ENCODE measurements around the gene SMCO1.
"Not testable (repeated sequence)": the region's sequence is repeated elsewhere in the genome, so short reads cannot be mapped to it uniquely, and the experiment has no call there.

The SMCO1 gene

DNA sequence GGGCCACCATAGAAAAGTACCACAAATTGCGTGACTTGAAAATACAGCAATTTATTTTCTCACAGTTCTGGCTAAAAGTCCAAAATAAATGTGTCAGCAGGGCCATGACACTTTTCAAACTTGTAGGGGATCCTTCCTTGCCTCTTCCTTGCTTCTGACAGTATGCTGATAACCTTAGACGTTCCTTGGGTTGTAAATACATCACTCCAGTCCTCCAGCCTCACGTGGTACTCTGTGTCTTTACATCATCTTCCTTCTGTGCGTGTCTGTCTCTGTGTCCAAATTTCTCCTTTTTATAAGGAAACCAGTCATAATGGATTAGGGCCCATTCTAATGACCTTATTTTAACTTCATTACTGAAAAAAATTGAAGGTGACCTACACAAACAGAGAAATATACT is 19.0 kb downstream of the SMCO1 start:
- DNase-seq (ENCODE audit: extremely low read depth in 1 of 2, low read depth in 1 of 2) = no peak

DNA sequence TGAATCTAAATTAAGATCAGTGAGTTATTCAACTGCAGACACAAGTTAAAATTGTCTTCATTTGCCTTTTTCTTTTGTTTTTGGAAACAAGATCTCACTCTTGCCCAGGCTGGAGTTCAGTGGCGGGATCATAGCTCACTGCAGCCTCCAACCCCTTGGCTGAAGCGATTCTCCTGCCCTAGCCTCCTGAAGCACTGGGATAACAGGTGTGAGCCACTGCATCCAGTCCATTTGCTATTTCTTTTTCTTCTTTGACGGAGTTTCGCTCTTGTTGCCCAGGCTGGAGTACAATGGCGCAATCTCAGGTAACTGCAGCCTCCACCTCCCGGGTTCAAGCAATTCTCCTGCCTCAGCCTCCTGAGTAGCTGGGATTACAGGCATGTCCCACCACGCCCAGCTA is 21.9 kb downstream of the SMCO1 start:
- DNase-seq (ENCODE audit: extremely low read depth in 1 of 2, low read depth in 1 of 2) = no peak

DNA sequence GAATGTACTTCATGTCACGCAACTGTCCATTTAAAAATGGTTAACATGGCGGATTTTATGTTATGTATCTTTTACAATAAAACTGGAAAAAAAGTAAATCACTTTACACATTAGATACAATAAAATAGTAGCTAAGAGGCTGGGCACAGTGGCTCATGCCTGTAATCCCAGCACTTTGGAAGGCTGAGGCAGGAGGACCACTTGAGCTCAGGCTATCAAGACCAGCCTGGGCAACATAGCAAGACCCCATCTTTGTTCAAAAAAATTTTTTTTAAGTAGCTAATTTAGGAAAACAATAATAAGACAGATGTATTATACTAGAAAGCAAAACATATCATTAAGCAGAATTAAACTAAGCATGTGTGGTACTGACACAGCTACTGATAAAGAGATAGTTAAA is 23.1 kb downstream of the SMCO1 start:
- DNase-seq (ENCODE audit: extremely low read depth in 1 of 2, low read depth in 1 of 2) = no peak

DNA sequence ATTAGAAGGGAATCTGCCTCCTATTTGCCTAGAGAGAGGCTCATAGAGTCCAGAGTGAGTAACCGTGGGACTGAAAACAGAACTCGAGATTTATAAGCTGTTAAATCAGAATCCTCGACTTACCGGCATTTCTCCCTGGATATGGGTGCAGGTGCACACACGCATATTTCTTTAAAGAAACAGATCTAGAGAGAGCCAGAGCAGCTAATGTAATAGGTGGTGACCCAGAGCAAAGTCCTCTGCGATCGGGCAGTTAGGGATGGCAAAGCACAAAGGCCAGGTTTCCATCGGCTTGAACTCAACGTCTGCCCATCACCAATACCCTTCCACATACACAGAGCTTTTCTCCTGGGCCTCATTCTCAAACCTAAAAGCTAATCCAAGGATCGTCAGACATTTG is 25.4 kb downstream of the SMCO1 start:
- DNase-seq (ENCODE audit: extremely low read depth in 1 of 2, low read depth in 1 of 2) = no peak

DNA sequence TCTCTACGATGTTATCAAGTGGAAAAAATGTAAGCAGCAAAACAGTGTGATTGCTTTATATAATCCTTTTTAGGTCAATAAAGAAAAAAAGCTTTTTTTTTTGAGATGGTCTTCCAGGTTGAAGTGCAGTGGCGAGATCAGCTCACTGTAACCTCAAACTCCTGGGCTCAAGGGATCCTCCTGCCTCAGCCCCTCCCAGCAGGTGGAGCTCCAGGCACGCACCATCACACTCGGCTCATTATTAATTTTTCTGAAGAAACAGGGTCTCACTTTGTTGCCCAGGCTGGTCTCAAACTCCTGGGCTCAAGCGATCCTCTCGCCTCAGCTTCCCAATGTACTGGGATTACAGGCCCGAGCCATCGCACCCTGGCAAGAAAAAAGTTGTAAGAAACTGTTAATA is 28.9 kb downstream of the SMCO1 start:
- no peak for DNase-seq (ENCODE audit: extremely low read depth in 1 of 2, low read depth in 1 of 2)

DNA sequence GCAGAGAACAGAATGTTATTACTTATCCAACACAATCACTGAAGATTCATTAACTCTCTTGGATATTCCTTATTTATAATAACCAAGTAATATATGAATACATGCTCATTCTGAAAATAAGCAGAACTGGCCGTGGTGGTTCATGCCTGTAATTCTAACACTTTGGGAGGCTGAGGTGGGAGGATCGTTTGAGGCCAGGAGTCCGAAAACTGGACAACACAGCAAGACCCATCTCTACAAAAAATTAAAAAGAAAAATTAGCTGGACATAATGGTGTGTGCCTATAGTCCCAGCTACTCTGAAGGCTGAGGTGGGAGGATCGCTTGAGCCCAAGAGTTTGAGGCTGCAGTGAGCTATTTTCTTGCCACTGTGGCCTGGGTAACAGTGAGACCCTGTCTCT is 37.5 kb downstream of the SMCO1 start:
- no peak for DNase-seq (ENCODE audit: extremely low read depth in 1 of 2, low read depth in 1 of 2)

DNA sequence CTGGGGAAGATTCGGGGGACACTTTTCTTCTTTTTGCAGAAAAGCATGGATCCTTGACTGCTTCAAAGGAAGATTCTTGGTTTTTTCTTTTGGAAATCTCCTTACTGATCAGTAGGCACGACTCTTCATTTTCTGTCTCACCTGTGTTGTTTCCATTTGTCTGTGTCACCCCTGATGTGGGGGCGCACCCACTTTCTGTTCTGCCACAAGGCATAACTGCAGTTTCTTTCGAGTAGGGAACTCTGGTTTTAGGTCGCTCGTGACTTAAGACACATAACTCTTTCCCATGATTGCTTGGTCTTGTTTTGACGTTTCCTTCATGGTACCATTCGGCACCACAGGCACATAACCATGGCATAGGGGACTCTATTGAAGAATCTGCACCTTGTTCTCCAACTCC is 42.9 kb downstream of the SMCO1 start:
- DNase-seq (ENCODE audit: extremely low read depth in 1 of 2, low read depth in 1 of 2) = no peak

DNA sequence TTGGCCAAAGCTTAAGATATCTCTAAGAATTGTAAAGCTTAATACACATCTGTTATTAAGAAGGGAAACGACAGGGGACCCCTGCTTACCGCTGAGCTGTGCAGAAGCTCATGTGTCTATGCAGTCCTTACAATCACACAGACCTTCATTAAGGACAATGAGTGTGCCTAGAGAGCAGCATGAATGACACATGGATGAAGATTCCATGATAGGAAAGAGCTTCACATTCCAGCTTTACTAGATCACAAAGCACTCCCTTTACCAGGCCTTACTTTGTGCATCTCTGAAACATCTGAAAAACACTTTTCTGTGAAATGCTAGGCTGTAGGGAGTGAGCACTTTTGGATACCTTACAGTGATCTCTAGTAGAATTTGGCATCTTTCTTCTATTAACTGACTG is 43.6 kb downstream of the SMCO1 start:
- no peak for DNase-seq (ENCODE audit: extremely low read depth in 1 of 2, low read depth in 1 of 2)

DNA sequence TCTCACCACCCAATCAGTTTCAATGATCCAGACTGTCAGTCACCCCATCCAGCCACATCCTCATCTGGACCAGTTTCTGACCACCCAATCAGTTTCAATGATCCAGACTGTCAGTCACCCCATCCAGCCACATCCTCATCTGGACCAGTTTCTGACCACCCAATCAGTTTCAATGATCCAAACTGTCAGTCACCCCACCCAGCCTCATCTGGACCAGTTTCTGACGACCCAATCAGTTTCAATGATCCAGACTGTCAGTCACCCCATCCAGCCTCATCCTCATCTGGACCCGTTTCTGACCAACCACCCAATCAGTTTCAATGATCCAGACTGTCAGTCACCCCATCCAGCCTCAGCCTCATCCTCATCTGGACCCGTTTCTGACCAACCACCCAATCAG is 45.0 kb downstream of the SMCO1 start:
- not testable (repeated sequence) for DNase-seq (ENCODE audit: extremely low read depth in 1 of 2, low read depth in 1 of 2)

DNA sequence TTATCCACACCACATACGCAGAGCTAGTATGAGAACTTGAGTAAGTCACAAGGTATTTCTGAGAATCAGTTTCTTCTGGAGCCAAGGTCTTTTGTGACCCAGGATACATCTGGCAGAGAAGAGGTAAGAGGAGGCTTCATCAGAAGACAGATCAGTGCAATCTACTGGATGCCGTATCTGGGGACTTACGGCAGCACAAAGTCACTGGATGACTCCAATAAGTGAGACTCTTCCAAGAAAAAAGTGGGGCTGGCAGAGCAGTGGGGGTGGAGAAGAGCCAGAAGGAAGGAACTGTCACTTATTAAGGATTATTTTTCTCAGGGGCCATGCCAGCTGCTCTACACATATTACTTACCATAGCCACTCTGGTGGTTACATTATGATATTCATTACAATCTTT is 51.3 kb downstream of the SMCO1 start:
- DNase-seq (ENCODE audit: extremely low read depth in 1 of 2, low read depth in 1 of 2) = no peak

DNA sequence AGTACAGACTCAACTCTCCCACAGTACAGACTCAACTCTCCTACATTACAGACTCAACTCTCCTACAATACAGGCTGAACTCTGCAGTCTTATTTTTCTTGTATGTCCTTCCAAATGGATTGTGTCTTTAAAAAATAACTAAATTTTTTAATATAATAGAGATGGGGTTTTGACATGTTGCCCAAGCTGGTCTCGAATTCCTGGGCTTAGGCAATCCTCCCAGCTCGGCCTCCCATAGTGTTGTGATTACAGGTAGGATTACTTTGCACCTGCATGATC is 51.7 kb downstream of the SMCO1 start:
- DNase-seq (ENCODE audit: extremely low read depth in 1 of 2, low read depth in 1 of 2) = no peak

DNA sequence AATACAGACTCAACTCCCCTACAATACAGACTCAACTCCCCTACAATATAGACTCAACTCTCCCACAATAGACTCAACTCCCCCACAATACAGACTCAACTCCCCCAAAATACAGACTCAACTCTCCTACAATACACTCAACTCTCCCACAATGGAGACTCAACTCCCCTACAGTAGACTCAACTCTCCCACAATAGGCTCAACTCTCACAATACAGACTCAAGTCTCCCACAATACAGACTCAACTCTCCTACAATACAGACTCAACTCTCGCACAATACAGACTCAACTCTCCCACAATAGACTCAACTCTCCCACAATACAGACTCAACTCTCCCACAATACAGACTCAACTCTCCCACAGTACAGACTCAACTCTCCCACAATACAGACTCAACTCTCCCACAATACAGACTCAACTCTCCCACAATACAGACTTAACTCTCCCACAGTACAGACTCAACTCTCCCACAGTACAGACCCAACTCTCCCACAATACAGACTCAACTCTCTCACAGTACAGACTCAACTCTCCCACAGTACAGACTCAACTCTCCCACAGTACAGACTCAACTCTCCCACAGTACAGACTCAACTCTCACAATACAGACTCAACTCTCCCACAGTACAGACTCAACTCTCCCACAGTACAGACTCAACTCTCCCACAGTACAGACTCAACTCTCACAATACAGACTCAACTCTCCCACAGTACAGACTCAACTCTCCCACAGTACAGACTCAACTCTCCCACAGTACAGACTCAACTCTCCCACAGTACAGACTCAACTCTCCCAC is 52.3 kb downstream of the SMCO1 start:
- not testable (repeated sequence) for DNase-seq (ENCODE audit: extremely low read depth in 1 of 2, low read depth in 1 of 2)

DNA sequence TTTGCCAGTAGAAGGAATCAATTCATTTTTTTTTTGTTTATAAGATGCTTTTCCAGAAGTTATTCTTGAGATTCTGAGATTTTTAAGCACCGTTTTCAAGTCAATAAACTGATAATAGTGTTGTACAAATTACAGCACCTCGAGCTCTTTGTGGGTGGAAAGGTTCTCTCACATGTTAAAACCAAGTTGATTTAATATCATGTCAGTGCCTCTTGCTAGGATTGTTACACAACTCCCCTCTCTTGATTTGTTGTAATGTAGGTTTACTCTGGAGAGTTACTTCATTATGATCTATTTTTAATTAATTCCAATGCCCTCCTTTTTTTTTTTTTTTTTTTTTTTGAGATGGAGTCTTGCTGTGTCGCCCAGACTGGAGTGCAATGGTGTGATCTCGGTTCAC is 57.1 kb downstream of the SMCO1 start:
- no peak for DNase-seq (ENCODE audit: extremely low read depth in 1 of 2, low read depth in 1 of 2)

DNA sequence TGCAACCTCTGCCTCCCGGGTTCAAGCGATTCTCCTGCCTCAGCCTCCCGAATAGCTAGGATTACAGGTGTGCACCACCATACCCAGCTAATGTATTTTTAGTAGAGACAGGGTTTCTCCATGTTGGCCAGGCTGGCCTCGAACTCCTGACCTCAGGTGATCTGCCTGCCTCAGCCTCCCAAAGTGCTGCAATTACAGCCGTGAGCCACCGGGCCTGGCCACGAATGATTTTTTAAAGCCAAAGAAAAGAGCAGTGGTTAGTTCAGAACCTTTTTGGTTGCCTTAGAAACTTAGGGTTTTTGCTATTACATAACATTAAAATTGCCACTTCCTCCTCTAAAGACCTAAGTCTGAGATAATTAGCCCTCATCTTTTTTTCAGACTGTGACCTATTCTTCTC is 57.7 kb downstream of the SMCO1 start:
- DNase-seq (ENCODE audit: extremely low read depth in 1 of 2, low read depth in 1 of 2) = not testable (repeated sequence)

All from activated CD8-positive, alpha-beta memory T cell treated with anti-CD3 and anti-CD28 coated beads for 1 hour (primary cell).